Mesenteric fat pad (tissue), 1 donor: ENCODE measurements around the gene FAIM. TPM values are rescaled to one million over a fixed set of nuclear protein-coding genes. Genes with fewer than 3 reads are reported as not detected.
"Not testable (repeated sequence)": the region's sequence is repeated elsewhere in the genome, so short reads cannot be mapped to it uniquely, and the experiment has no call there.

Experiments used
- DNase-seq: peaks from one replicate; pipeline ENCODE4 v3.0.0-alpha.2; 2020; ENCODE audit warnings: low spot score
- long read RNA-seq: library from polyadenylated mRNA; unstranded; transcript quantifications from one replicate; pipeline ENCODE4 v2.0.0, GENCODE V29; 2020
- total RNA-seq: library from RNA; stranded (reverse); fragmentation: NEBNext Ultra II Directional; extraction: Animal tissue kit (Norgen Biotek cat#: 25700); gene quantifications from one replicate; pipeline ENCODE4 v1.2.1, GENCODE V29; 2021
- donor health status: DM: yes; HTN: yes; CAD: no.

Gene FAIM, protein sequence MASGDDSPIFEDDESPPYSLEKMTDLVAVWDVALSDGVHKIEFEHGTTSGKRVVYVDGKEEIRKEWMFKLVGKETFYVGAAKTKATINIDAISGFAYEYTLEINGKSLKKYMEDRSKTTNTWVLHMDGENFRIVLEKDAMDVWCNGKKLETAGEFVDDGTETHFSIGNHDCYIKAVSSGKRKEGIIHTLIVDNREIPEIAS
- 20.7 TPM for total RNA-seq
- long read RNA-seq, transcript FAIM-204 (5 exons, 946 nt), result major isoform, 34 of 42 reads
- long read RNA-seq, partial matches to known transcripts, result 1 of 42 reads
- long read RNA-seq, other reads (novel, unspliced or antisense), result 3 of 42 reads

DNA sequence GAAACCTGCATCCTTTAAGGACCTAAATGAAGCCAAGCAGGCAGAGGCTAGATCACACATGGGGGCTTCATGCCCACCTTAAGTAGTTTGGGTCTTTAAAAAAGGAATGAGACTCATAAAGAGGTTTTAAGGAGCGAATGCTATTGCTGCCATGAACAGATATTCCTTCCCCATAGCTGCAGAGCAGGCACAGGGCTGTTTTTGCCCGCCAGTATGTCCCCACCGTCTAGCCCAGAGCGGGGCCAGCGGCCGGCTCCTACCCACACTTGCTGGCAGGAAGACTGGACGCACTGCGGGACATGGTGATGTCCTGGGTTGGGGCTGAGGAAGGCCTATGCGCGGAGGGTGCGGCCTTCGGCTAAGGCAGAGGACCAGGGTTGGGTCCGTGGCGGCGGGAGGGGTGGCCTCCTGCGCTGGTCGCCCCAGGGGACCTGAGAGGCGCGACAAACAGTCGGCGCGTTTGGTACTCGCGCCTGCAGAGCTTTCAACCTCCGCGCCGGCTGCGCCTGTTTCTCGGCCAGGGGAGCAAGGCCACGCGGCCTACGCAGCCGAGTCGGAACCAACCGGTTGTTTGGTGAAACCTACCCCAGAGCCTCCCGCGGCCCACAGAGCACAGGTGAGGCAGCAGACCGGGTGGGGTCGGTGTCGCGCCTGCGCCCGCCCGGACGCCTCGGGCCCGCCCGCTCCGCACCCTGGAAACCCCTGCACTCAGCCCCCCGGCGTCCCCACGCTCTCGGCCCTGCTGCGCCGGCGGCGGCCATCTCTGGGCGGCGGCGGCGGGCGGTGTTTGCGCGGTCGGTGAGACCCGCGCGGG is at the start of gene FAIM:
Gene FAIM, plus strand, starts transcription at position 450 of the 814 bp plus-strand sequence. CDS start 10,956 bp downstream, outside the sequence.
- peak; percentile 91 for DNase-seq

DNA sequence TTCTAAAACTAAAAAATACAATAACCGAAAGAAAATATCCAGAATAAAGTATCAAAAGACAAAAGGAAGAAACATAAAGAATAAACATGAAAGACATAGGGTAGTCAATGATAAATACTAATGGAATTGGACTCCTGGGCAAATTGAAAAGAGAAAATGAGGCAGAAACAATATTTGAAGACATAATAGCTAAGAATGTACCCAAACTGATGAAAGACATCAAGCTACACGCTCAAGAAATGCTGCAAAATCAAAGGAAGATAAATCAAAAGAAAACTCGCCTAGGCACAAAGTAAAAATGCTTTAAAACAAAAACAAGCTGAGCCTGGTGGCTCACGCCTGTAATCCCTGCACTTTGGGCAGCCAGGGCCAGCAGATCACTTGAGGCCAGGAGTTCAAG is 49.4 kb upstream of the FAIM start:
- no peak for DNase-seq

DNA sequence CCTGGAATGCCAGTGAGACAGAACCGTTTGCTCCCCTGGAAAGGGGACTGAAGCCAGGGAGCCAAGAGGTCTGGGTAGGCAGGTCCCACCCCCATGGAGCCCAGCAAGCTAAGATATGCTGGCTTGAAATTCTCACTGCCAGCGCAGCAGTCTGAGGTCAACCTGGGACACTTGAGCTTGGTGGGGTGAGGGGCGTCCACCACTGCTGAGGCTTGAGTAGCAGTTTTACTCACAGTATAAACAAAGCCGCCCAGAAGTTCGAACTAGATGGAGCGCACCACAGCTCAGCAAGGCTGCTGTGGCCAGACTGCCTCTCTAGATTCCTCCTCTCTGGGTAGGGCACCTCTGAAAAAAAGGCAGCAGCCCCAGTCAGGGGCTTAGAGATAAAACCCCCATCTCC is 48.1 kb upstream of the FAIM start:
- no peak for DNase-seq

DNA sequence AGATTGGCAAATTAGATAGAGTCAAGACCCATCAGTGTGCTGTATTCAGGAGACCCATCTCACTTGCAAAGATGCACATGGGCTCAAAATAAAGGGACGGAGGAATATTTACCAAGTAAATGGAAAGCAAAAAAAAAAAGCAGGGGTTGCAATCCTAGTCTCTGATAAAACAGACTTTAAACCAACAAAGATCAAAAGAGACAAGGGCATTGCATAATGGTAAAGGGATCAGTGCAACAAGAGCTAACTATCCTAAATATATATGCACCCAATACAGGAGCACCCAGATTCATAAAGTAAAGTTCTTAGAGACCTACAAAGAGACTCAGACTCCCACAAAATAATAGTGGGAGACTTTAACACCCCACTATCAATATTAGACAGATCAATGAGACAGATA is 45.7 kb upstream of the FAIM start:
- DNase-seq, result not testable (repeated sequence)

DNA sequence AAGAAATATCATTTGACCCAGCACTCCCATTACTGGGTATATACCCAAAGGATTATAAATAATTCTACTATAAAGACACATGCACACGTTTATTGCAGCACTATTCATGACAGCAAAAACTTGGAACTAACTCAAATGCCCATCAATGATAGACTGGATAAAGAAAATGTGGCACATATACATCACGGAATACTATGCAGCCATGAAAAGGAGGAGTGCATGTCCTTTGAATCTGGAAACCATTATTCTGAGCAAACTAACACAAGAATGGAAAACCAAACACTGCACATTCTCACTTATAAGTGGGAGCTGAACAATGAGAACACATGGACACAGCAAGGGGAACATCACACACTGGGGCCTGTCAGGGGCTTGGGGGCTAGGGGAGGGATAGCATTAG is 42.3 kb upstream of the FAIM start:
- not testable (repeated sequence) for DNase-seq

DNA sequence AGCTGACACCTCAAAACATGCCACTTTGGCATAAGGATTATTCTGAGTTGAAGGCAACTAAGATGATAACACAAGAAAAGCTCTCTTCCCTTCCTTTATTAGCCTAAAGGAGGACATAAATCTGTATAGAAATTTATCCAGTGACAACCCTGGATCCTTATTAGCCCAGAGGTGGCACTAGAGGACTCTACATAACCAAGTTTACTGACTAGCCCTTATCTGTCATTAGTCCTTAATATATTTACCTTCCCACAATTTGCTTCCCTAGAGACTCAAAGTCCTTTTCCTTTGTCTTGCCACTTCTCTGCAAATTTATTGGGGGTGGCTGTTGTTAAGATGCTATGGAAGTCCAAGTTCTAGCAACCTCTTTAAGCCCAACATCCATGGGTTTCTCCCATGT is 41.2 kb upstream of the FAIM start:
- DNase-seq, result no peak

DNA sequence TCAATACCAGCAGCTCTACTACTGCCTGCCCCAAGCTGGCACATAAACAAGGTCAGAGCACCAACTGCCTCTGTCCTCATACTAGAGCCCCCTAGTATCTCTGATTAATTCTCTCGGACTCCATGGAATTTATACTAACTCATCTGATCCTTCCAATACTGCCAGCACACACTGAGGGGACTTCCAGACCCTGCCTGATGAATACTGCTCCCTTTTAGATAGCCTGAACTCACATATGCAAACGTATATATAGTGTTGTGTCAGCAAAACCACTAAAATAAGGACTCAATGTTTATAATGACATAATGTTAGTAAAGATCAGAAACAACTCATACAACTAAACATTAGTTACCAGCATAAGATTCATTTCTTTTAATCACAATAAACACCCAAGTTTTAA is 39.5 kb upstream of the FAIM start:
- DNase-seq, result no peak

DNA sequence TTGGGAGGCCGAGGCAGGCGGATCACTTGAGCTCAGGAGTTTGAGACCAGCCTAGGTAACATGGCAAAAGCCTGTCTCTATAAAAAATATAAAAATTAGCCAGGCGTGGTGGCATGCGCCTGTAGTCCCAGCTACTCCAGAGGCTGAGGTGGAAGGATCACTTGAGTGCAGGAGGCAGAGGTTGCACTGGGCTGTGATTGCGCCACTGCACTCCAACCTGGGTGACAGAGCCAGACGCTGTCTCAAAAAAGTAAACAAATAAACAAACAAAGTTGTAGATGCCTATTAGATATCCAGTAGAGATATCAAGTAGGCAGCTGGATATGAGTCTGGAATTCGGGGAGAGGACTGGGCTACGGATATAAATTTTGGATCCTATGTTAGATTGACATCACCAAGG is 38.9 kb upstream of the FAIM start:
- DNase-seq, result not testable (repeated sequence)

DNA sequence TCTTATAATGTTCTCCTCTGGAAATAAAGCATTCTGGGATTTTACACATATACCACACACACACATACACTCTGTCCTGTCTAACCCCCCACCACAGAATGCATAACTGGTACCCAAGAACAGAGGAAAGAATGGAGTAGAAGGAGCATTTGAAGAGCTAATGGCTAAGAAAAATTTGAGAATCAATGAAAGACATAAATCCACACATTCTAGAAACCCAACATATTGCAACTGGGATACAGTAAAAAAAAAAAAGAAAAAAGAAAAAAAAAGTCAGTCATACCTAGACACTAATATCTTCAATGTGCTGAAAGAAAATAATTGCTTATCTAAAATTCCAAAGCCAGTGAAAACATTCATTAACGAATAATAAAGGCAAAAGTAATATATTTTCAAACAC is 35.4 kb upstream of the FAIM start:
- DNase-seq, result no peak

DNA sequence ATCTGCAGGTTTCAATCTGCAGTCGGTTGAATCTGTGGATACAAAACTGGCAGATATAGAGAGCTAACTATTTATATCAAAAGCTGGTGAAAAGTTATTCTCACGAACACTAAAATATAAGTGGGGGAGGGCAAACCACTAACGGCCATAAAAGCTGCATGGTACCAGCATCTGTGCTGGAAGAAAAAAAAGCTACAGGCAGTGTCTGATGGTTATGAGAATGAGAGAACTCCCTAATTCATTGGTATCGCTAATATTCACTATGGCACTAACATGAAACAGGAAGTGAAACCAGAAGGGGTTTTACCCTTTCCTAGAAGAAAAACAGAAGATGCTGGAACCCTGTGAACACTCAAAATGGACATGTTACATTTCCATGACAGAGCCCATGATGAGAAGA is 30.4 kb upstream of the FAIM start:
- DNase-seq, result no peak

DNA sequence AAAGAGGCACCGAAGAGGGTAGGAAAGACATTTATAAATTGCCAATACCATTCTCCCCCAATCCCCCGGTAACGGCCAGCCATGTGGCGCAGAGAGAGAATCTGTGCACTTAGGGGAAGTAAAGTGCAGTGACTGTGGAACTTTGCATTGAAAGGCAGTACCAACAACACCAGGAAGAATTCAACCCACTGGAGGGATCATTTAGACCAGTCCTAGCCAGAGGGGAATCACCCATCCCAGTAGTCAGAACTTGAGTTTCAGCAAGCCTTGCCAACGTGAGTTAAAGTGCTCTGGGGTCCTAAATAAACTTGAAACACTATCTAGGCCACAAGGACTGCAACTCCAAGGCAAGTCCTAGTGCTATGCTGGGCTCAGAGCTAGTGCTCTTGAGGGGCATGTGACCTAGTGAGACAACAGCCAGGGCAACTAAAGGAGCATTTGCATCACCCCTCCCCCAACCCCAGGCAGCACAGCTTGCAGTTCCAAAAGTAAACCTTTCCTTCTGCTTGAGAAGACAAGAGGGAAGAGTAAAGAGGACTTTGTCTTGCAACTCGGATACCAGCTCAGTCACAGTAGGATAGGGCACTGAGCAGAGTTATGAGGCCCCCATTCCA is 29.5 kb upstream of the FAIM start:
- no peak for DNase-seq

DNA sequence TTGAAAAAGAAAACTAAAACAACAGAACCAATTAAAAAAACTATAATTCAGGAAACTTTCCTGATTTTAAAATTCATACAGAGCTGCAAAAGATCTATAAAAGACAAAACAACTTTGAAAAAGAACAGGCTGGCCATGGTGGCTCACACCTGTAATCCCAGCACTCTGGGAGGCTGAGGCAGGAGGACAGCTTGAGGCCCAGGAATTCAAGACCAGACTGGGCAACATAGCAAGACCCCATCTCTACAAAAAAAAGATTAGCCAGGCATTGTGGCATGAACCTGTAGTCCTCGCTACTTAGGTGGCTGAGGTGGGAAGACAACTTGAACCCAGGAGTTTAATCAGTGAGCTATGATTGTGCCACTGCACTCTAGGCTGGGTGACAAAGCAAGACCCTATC is 21.2 kb upstream of the FAIM start:
- DNase-seq, result no peak

DNA sequence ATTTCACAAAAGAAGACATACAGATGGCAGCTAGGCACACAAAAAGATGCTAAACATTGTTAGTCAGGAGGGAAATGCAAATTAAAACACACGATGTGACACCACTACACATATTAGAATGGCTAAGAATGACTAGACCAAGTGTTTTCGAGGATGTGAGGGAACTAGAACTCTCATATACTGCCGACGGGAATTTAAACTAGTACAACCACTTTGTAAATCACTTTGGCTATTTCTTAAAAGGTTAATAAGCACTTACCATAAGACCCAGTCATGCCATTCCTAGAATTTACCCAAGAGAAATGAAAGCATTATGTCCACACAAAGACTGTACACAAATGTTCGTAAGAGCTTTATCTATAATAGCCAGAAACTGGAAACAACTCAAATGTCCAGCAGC is 20.1 kb upstream of the FAIM start:
- no peak for DNase-seq

DNA sequence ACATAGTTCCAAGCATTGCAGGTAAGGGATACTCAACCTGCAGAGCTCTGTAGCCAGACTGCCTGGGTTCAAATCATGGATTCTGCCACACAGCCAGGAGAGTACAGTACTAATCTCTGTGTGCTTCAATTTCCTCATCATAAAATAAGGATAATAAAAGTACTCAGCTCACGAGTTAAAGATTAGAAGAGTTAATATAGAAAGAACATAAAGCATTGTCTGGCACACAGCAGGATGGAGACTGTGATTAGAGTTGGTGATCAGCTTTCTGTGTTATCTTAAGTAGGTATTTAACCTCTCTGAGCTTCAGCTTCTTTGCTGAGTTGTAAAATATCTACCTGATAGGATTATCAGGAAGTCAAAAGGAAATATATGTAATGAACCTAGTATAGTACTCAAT is 17.2 kb upstream of the FAIM start:
- DNase-seq, result no peak

DNA sequence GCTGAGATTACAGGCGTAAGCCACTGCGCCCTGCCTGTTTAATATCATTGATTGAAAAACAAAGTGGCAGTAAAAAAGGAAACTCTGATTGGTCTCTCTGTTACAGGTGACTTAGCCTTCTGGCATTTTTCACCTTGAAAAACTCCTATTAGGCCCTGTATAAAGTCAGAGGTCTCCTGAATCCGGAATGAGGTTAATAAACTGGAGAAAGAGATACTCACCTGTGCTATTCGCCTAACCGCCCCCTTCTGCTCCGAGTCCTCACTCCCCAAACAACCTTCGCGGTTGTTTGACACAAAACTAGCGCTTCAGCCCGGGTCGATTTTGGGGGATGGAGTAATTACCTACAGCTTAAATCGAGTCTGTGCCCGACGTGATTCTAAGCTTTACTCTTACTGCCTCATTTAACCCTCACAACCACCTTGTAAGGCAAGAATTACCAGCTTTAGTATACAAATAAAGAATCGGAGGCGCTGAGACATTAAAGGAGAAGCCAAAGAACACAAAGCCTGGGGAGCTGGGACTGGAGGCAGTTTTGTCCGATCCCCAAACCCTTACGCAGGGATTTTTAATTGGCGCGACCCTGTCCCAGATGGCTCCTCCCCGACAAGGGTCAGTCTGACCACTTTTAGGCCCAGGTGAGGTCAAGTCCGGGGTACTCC is 15.0 kb upstream of the FAIM start:
- no peak for DNase-seq

DNA sequence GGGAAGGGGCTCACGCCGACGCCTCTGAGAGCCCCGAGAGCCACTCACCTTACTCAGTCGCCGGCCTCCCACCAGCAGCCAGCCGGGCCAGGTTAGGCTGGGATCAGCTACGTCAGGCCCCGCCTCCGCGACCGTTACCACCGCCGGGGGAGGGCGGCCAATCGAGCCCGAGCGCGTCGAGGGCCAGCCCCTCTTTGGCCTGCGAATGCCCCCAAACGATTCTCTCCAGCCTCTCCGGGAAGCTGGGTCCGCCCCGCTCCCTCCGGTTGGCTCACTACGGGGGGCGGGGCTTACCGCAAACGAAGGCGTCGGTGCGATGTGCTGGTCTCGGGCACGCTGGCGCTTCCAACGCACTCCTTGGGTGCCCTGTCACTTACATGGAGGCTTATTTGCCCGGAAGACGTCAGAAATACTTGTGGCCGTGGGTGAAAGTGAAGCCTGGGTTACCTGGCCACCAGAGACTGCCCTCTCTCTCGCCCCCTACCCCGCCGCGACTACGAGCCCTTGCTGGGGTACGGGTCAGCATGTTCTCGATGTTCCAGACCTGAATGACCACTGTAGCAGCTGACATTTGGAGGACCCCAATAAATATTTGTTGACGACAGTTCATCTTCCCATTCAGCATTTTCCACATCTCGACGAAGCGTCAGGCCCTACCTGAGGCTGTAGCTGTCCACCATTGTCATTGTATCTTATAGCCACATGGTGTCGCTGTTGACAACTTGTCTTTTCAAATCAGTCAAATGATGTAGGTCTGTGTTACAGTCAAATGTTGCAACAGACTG is 14.2 kb upstream of the FAIM start, which contains the start of gene CEP70:
Gene CEP70, minus strand, starts transcription at position 111 of the 785 bp plus-strand sequence. CDS start 21,333 bp downstream, outside the sequence.
- DNase-seq, result peak; percentile 96

DNA sequence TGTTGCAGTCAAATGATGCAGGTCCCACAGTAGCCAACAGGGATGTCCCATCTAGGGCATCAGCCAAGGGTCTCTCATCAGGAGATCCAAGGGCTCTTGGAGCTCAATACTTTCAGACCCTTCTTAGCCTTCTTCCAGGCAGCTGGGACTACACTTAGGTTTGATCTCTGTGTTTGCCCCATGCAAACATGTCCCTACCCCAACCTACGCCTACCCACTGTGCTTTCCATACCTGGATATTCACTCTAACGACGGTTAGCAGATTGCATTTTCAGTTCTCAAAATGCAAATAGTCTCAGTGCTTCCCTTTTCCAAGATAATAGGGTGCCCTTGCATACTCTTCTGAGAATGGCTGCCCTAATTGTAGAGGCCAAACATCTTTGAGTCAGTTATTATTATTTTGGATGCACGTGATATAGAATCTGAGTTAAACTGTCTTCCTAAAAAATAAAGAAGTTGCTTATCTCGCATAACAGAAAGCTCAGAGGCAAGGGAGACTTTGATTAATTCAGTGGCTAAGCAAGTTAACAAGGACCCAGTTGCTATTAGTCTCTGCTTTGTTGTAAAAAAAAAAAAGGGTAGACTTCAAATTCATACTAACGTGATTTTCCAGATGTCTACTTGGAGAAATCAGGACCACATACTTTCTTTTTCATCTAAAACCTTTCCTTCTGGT is 13.5 kb upstream of the FAIM start:
- no peak for DNase-seq

DNA sequence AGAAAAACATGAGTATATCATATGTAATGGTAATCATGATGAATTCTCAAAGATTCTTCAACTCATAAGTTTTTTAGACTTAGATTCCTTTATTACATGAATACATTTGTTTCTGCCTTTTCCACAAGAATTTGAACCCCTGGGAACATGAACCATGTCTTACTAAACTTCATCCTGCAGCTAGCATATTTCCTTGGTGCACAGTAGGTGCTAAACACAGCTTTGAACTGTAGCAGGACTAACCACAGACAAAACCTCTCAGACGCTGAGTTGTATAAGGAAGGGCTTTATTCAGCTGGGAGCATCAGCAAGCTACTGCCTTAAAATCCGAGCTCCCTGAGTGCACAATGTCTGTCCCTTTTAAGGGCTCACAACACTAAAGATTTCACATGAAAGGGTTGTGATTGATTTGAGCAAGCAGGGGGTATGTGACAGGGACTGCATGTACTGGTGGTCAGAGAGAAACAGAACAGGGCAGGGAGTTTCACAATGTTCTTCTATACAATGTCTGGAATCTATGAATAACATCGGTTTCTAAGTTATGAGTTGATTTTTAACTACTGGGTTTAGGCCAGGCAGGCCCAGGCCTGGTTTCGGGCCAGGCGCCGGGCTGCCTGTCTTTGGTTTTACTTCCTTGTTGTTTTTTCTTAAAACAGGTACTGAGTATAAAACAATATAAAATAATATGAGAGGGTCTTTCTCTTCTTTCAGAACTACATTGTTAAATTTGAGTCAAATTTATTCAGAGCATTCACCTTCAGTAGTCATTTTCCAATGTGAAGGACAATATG is 11.2 kb upstream of the FAIM start:
- not testable (repeated sequence) for DNase-seq

DNA sequence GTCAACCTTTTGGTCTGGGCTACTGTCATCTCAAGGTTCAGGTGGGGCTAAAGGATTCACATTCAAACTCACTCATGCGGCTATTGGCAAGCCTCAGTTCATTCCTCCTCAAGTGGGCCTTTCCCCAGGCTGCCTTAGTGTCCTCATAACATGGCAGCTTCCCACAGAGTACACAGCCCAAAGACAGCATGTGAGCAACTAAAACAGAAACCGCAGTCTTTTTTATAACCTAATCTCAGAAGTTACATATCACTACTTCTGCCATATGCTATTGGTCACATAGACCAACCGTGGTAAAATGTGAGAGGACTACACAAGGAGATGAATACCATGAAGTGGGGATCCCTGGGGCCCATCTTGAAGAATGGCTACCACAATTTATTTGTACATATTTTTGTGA is 10.0 kb upstream of the FAIM start:
- no peak for DNase-seq
